K562 (cell line): Measurements from ENCODE around the gene PRXL2A. TPM values are rescaled to one million over a fixed set of nuclear protein-coding genes. Genes with fewer than 3 reads are reported as not detected.

ENCODE experiments used
- ATF1 ChIP-seq, 2 experiments: fragments of 450-650 bp in 1 of 2; IDR thresholded peaks; 2 replicates each; pipeline ENCODE4 v1.6.1; 2016; ENCODE audit warnings: missing compliant biosample characterization in 1 of 2, missing genetic modification characterization in 1 of 2
- CLOCK ChIP-seq: fragments of 250-450 bp; sonication (Bioruptor Pico); IDR thresholded peaks from 2 replicates; pipeline ENCODE4 v1.4.0; 2020; ENCODE audit warnings: mild to moderate bottlenecking, moderate library complexity, borderline replicate concordance
- DACH1 ChIP-seq: fragments of 450-650 bp; IDR thresholded peaks from 2 replicates; pipeline ENCODE4 v1.6.1; 2018; ENCODE audit not compliant: partially characterized antibody
- FOXK2 ChIP-seq, 2 experiments: fragments of 450-650 bp; IDR thresholded peaks in 1 of 2; conservative IDR thresholded peaks in 1 of 2; 2 replicates each; pipeline ENCODE4 v1.6.1; 2016; ENCODE audit warnings: low read depth in 2 of 2, mild to moderate bottlenecking in 1 of 2
- FOXP4 ChIP-seq: sonication (generic); formaldehyde crosslinking; IDR thresholded peaks from 2 replicates; pipeline ENCODE4 v1.8.0; 2022; ENCODE audit warnings: mild to moderate bottlenecking, missing genetic modification reagents, borderline replicate concordance
- IRF9 ChIP-seq: fragments of 450-650 bp; IDR thresholded peaks from 2 replicates; pipeline ENCODE4 v1.6.1; 2016; ENCODE audit warnings: missing biosample characterization, missing genetic modification characterization
- KDM1A ChIP-seq, 2 experiments: fragments of 450-650 bp; IDR thresholded peaks; 2 replicates each; pipeline ENCODE4 v1.6.1; 2016; ENCODE audit warnings: mild to moderate bottlenecking in 2 of 2
- LEF1 ChIP-seq: fragments of 450-650 bp; IDR thresholded peaks from 2 replicates; pipeline ENCODE4 v1.6.1; 2016; ENCODE audit warnings: mild to moderate bottlenecking
- MNT ChIP-seq, 2 experiments: fragments of 450-650 bp; conservative IDR thresholded peaks; 2 replicates each; pipeline ENCODE4 v1.6.1; 2017; ENCODE audit warnings: mild to moderate bottlenecking in 2 of 2, moderate library complexity in 2 of 2
- SIRT6 ChIP-seq: IDR thresholded peaks from one replicate; pipeline ENCODE4 v1.6.1; 2012; ENCODE audit warnings: low read depth, mild to moderate bottlenecking, control low read depth, inconsistent platforms, low read length, moderate library complexity
- SMAD2 ChIP-seq: fragments of 150-350 bp; IDR thresholded peaks from 2 replicates; pipeline ENCODE4 v1.6.1; 2014; ENCODE audit warnings: low read depth, mild to moderate bottlenecking, low read length
- SMAD4 ChIP-seq: fragments of 250-450 bp; sonication (Bioruptor Pico); conservative IDR thresholded peaks from 2 replicates; pipeline ENCODE4 v1.8.0; 2021; ENCODE audit warnings: inconsistent platforms, mild to moderate bottlenecking, moderate library complexity
- TRIM28 ChIP-seq: fragments of 450-650 bp; IDR thresholded peaks from 2 replicates; pipeline ENCODE4 v1.6.1; 2017
- ZBTB12 ChIP-seq: fragments of 250-450 bp; sonication (Bioruptor Pico); IDR thresholded peaks from 2 replicates; pipeline ENCODE4 v1.4.0; 2020
- ZBTB9 ChIP-seq: fragments of 450-650 bp; formaldehyde crosslinking; IDR thresholded peaks from 2 replicates; pipeline ENCODE4 v1.4.0; 2020; ENCODE audit warnings: mild to moderate bottlenecking, moderate library complexity
- ZNF511 ChIP-seq: sonication (generic); formaldehyde crosslinking; IDR thresholded peaks from 2 replicates; pipeline ENCODE4 v1.8.0; 2022; ENCODE audit warnings: mild to moderate bottlenecking, missing genetic modification reagents
- ZNF695 ChIP-seq: fragments of 450-650 bp; formaldehyde crosslinking; IDR thresholded peaks from 2 replicates; pipeline ENCODE4 v1.4.0; 2020; ENCODE audit warnings: mild to moderate bottlenecking, moderate library complexity
- ZNF77 ChIP-seq: fragments of 250-450 bp; sonication (Bioruptor Pico); IDR thresholded peaks from 2 replicates; pipeline ENCODE4 v1.5.0; 2020
- polyA plus RNA-seq, 8 experiments: library from polyadenylated mRNA; depleted of rRNA in 4 of 8; stranded (reverse) in 5 of 8; unstranded in 3 of 8; fragments of >200 nt; fragmentation: Nextera tagmentation in 2 of 8; fragmentation: Illumina TruSeq in 1 of 8; extraction: Ambion mirVana in 2 of 8; extraction: Trizol in 1 of 8; gene quantifications; 2 replicates each; pipeline versions ENCODE4 v1.2.1 to v1.2.3, GENCODE V29; 2011 to 2014; ENCODE audit warnings: inconsistent platforms in 1 of 8, missing spikeins in 1 of 8
- total RNA-seq, 7 experiments: library from RNA; depleted of rRNA in 6 of 7; stranded (reverse); fragments of >200 nt in 6 of 7; fragmentation: Illumina TruSeq in 2 of 7; extraction: Trizol in 2 of 7; gene quantifications; 2 replicates each; pipeline versions ENCODE4 v1.2.1 to v1.2.3, GENCODE V29; 2011 to 2021; ENCODE audit warnings: low replicate concordance in 1 of 7

The PRXL2A gene
- total and polyA plus RNA-seq, 9 of the 15 experiments (the other 6 are each of a cell fraction or from before 2014, with no cell fraction given) = 0.14 to 1.2 (median 0.75) TPM

GRCh38 chr10:80382989-80383388 lies 25.4 kb upstream of the PRXL2A start (continued):
- TF ChIP-seq SMAD4 (CRISPR knock-in tag) (0 out of 2 replicates have a peak, but pooled peaks have one; percentile 18), ZBTB9 (no peak), TRIM28 (no peak), ZNF511 (CRISPR knock-in tag) (no peak), FOXP4 (no peak), CLOCK (CRISPR knock-in tag) (no peak), ZNF695 (CRISPR knock-in tag) (no peak), ZNF77 (CRISPR knock-in tag) (no peak), ATF1 (CRISPR knock-in tag; IDR thresholded peaks at IDR 0.05) (no peak), ATF1 (tag; IDR thresholded peaks at IDR 0.05) (0 out of 2 replicates have a peak, but pooled peaks have one; percentile 10), DACH1 (peak; percentile 67), KDM1A (IDR thresholded peaks at IDR 0.05) (no peak), IRF9 (no peak), MNT (conservative IDR thresholded peaks at IDR 0.05) (no peak), ZBTB12 (CRISPR knock-in tag) (no peak), SIRT6 (no peak), LEF1 (no peak), FOXK2 (conservative IDR thresholded peaks at IDR 0.05 in 1 of 2, IDR thresholded peaks at IDR 0.05 in 1 of 2; ENCODE audit: low read depth in 2 of 2) (0 out of 4 replicates have a peak, but pooled peaks of 1 of the 2 experiments have one; percentile 15), SMAD2 (no peak)
